CD4-positive, alpha-beta T cell treated with Interleukin-10 for 1 hour (primary cell): ENCODE results near the gene PDZK1IP1.
"Not testable (repeated sequence)": the region's sequence is repeated elsewhere in the genome, so short reads cannot be mapped to it uniquely, and the experiment has no call there.

ENCODE experiments used
- DNase-seq: peaks from one replicate; pipeline ENCODE4 v3.0.0-alpha.2; 2020

PDZK1IP1 gene

DNA sequence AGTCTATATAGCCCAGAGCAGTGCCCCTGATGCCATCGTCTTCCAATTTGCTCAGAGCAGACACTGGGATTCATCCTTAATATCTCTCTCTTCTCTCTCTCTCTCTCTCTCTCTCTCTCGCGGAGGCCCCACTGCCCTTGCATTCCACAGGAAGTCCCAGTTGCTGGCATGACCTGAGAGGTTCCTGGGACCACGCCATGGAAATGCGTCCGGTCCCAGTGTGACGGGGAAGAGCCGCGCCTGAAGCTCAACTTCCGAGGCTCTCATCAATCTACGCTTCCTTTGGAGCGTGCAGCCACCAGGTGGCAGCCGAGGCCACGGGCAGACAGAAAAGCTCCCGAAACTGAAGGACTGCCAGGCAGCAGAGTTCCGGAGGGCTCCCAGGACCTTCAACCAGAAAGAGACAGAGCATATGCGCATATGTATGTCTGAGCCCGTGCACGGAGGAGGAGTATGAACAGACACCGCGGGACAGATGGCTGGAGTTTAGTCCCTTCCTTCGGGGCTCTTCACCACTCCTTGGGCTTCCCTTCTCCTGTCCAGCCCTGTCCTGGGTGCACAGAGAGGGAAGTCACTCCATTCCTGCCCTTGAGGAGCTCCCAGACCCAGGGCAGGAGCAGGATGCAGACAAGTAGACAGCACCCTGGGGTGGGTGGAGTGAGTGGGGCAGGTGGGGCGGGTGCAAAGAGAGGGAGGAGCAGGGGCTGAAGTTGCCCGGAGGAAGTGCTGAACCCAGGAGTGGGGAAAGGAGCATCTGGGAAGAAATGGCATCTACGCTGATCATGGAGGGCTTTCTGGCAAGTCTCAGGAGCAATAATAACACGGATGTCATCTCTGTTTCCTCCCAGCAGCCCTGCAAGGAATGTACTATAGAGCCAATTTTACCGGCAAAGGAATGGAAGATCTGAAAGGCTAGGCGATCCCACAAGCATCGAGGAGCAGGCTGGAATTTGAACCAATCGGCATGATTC is 10.5 kb downstream of the PDZK1IP1 start:
- DNase-seq = peak; percentile 71

DNA sequence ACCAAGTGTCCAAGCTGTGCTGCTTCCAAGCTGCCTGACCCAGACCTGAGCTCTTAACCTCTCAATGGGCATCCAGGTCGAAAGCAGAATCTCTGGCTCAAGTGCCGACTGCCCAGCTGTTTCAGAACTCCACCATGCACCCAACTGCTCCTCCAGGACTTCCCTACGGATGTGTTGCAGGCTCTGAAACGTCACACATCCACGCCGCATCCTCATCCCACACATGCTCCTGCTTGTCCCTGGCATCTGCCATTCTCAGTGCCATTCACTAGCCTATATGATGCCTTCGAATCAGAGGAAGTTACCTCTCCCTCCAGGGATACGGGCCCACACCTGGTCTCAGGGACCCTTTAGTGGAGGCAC is 11.2 kb downstream of the PDZK1IP1 start:
- DNase-seq = no peak

DNA sequence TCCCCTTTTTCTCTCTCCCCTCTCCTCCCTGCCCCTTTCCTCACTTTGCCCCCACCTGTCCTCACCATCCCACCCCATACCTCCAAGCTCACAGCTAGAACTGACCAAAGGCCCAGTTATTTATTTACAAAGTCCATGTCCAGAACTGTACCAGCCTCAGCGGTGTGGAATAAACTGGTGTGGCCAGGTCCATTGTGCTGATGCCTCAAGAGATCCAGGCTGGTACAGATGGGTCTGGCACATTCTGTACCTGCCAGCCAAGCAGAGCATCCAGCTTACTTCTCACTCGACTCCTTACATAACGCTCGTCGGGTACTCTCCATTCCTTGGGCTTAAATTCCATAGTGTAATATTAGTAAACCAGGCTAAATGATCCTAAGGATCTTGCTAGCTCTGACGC is 11.8 kb downstream of the PDZK1IP1 start:
- no peak for DNase-seq

DNA sequence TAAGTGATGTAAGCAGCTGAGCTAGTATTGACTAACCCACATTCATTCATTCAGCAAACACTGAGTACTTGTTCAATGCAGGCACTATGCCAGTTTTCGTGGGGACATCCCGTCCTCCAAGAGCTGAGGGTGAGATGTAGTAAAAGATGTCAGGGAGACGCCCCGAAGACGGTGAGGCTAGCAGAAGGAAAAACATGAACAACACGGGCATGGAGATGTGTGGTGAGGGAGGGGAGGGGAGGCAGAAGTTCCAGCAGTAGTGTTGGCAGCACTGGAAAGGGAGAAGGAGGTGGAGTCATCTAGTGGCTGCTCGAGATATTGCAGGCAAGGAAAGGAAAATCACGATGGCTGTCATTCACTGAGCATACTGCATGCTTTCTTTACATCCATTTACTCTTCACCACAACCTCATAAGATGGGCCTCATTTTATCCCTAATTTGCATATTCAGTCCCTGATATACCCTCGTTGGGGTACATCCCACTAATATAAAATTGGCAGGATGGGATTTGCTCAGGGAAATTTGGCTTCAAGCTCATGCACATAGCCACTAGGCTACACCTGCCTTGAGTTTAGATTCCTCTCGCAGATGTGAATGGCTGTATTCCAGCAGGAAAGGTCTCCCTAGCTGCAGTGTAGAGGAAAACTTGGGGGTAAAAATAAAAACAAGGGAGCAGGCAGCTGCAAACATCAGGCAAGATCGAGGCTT is 14.5 kb downstream of the PDZK1IP1 start:
- DNase-seq = peak; percentile 49

DNA sequence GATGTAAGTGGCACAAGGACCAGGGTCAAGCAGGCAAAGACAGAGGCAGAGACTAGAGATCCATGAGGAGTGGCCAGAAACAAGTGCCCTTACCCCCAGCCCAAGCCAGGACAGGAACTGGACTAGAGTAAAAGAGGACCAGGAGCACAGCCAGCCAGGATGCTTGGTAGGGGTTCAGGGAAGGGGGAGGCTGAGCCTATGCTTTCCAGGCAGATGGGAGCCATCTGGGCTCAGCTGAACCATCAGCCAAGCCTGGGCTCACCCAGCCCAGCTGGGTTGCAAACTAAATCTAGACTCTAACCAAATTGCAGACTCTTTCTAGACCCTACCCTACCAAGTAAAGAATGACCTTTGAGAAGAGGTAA is 15.2 kb downstream of the PDZK1IP1 start:
- DNase-seq = no peak

DNA sequence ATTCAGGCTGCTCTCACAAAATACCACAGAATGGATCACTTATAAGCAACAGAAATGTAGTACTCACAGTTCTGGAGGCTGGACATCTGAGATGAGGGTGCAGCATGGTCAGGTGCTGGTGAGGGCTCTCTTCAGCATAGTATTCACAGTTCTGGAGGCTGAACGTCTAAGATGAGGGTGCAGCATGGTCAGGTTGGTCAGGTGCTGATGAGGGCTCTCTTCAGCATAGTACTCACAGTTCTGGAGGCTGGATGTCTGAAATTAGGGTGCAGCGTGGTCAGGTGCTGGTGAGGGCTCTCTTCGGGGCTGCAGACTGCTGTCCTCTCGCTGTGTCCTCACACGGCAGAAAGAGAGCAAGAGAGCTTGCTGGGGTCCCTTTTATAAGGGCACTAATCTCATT is 17.1 kb downstream of the PDZK1IP1 start:
- DNase-seq = no peak

DNA sequence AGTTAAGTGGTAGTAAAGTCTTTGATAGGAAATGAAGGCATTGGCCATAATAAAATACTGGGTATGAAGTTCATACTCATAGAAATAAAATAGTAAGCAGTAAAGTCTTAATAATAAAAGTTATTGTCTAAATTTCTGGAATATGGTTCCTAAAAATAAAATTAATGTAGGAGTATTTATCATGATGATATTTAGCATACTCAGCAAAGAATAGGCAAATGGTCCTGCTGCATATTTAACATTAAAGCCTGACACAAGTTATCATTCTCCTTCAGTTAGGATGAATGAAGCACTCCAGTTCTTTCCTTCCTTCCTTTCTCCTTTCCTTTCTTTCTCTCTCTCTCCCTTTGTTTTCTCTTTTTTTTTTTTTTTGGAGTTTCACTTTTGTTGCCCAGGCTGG is 25.3 kb downstream of the PDZK1IP1 start:
- no peak for DNase-seq

DNA sequence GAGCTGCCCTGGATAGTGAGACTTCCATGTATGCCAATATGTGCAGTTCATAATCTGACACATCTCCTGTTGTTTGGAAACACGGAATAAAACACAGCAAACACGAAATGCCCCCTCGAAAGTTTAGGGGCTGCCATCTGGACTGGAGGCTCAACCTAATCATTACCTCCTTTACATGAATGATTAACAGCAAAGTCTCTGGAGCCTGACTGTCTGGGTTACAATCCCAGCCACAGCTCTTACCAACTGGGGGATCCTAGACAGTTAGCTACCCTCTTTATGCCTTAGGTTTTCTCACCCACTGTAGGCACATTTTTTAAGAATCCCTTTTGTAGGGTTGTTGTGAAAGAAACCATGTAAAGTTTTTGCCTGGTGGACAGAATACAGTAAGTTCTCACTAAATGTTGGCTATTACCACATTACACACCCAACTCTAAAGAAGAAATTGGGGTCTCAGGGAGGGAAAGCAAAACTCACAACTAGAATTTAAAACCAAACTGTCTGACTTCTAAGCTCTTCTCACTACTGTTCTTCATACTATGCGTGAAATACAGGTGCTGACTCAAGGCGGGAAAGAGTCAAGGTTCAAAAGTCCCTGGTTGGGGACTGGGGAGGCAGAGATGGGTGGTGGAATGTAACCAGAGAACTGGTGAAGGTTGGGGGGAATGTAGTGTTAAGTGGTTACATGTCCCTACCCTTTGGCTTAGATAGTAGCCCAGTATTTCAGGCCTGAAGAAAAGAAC is 28.4 kb downstream of the PDZK1IP1 start:
- no peak for DNase-seq

DNA sequence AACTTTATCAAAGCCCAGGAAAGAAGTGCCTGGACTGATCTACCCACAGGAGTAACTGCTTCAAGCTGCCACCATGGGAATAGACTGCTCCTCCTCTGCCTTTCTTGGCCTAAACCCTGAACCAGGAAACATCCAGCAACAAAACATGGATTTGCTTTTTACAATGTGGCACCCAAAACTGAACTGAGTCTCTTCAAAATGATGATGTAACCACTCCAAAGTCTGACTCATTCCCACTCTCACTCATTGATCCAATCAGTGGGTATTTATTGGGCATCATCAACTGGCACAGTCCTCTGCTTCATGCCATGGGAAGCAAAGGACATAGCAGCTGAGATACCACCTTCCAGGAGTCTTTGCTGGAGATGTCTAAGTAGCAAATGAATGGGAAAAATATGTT is 29.1 kb downstream of the PDZK1IP1 start:
- no peak for DNase-seq

DNA sequence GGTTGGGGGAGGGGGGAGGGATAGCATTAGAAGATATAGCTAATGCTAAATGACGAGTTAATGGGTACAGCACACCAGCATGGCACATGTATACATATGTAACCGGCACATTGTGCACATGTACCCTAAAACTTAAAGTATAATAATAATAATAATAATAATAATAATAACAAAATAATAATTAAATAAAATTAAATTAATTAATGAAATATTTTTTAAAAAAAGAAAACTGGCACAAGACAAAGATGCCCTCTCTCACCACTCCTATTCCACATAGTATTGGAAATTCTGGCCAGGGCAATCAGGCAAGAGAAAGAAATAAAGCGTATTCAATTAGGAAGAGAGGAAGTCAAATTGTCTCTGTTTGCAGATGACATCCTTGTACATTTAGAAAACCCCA is 31.9 kb downstream of the PDZK1IP1 start:
- DNase-seq = not testable (repeated sequence)

DNA sequence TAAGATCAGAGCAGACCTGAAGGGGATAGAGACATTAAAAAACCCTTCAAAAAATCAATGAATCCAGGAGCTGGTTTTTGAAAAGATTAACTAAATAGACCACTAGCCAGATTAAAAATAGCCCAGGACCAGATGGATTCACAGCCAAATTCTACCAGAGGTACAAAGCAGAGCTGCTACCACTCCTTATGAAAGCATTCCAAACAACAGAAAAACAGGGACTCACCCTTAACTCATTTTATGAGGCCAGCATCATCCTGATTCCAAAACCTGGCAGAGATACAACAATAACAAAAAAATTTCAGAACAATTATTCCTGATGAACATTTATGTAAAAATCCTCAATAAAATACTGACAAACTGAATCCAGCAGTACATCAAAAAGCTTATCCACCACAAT is 33.4 kb downstream of the PDZK1IP1 start:
- DNase-seq = not testable (repeated sequence)

DNA sequence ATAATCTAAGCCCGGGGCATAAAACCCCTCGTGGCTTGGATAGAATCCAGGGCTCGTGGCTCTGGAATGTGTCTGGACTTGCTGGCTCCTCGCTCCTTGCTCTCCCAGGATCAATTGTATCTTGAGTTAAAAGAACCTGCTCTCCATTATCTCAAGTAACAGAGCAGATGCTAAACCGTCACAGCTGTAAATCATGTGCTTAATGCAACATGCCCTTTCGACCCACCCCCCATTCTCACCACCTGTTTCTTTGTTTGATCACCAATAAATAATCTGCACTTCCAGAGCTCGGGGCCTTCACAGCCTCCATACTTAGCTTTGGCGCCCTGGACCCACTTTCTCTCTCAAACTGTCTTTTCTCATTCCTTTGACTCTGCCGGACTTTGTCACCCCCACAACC is 40.7 kb downstream of the PDZK1IP1 start:
- DNase-seq = not testable (repeated sequence)

DNA sequence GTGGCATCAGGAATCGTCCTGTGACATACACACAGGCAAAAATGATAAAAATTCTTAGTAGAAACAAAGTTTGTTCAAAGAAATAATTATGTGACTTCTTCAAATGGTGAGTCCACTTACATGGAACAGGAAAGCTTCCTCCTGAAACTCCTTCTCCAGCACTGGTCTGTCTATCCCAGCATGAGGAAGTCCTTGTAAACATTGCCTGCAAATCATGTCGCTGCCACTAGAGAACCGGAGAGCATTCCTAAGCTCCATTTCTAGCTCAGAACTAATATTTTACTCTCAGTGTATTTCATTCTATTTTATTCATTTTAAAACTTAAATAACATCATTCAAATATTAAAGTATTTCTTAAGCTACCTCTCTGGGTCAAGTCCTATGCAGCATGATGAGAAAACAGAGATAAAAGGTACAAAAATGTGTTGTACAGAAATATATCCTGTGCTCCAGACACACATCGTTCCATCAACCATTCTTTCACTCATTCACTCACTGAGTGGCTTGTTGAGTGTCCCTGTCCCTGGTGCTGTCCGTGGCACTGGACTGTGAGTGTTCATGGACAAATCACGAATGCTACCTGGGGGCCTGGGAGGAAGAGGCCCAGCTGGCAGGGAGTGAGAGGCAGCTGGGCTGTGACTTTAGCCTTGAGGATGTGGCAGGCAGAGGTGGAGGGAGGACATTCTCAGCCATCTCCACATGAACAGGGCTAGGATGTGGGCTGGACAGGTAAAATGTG is 42.6 kb downstream of the PDZK1IP1 start:
- no peak for DNase-seq

DNA sequence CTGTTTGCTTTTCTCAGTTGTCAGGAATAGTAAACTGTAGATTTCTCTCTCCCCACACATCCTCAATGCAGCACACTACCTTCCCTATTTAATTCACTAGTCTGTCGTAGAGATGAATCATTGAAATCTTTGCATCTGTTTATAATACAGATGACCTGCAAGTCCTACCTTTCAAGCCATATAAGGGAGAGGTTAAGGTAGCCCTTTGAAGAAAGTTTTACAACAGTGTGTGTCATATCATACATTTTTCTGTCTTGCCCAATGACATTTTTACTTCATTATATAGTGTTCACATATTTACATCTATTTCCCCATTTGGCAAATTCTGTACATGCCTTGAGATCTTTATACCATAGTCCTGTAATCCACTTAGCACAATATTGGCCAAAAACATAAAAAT is 43.3 kb downstream of the PDZK1IP1 start:
- DNase-seq = not testable (repeated sequence)

DNA sequence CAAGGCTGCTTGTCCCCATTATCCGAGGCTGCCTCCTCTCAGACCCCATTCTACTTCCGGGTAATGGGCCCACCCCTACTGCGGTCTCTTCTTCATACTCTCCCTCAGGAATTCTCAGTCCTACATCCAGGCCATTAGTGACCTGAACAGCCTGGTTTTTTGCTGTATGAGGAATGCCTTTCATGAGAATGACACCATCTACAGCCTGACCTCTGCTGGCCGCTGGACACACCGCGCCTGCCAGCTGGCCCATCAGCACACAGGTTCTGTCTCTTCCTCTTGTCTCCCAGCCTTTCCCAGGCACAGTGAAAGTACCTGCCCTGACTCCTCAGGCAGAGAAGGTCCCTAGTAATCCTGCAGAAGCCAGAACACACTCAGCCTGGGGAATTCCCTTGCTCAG is 46.2 kb downstream of the PDZK1IP1 start:
- DNase-seq = not testable (repeated sequence)

DNA sequence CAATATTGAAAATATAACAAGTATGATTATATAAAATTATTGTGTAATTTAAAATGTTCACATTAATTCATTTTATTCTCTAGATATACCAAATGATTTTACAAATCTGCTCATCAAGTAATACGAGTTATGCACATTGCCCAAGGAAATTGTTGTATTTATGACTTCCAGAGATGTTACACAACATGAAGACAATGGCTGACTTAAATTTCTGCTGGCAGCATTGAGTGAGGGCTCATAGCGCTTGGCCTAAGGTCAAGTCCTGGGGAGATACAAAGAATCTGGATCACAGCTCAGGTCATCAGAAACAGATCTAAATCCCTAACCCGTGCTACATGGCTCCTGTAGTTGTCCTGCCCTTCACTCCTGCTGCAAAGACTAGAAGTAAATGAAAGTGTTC is 49.5 kb downstream of the PDZK1IP1 start:
- DNase-seq = not testable (repeated sequence)

DNA sequence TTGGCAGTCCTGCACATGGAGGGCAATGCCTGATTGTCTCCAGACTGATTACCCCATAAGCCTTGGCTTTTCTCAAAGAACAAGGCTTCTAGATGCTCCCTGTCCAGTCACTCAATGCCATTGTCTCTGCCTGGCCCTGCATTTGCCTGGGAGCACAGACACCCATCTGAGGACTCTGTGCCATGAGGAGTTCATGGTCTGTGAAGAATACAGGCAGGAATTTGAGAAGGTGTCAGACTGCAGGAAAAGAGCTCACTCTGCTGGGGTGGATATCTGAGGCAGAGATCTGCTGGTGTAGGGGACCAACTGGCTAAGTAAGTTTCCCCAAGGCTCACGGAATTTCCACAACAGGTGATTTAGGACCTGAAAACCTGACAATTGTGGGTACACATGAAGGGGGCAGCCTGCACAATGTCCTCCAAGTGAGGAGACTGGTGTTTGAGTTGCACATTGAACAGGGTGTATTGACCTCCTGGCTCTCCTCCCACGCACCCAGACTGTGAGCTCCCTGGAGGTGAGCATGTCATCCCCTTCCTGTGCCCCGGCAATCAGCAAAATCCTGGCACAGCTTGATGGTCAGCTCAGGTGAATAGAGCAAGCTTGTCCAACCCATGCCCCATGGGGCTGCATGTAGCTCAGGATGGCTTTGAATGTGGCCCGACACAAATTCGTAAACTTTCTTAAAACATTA is 51.8 kb downstream of the PDZK1IP1 start:
- no peak for DNase-seq

DNA sequence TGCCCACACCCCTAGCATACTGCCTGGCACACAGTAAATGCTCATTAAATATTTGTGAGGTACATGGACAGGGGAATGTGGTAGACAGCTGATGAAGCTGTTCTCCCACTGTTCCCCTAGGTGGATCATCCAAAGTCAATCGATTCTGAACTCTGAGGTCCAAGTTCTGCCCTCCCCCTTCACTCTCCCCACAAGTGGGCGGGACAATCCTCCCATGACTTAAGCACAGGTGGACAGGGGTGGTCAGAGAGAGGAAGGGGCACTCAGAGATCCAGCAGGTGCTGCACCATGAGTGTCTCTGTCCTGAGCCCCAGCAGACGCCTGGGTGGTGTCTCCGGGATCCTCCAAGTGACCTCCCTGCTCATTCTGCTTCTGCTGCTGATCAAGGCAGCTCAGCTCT is 52.6 kb downstream of the PDZK1IP1 start, which contains the start of gene CYP4A22:
Gene CYP4A22 (plus strand): TSS at position 244 of the 400 bp plus-strand sequence. CDS start 45 bp downstream, at position 289.
- no peak for DNase-seq
